ENCODE results near the gene SIRT3. TPM values are rescaled to one million over a fixed set of nuclear protein-coding genes. Genes with fewer than 3 reads are reported as not detected.

The SIRT3 gene
- total RNA-seq (2014; rRNA removed) = 13.8 and 23.8 TPM in 2 replicates
- percentile 61 among the genes with signal in this experiment for Bru-seq, nascent RNA
- BruChase-seq, experiment 1, labeled RNA remaining after a 6-hour chase = percentile 68 among the genes with signal in this experiment
- percentile 69 among the genes with signal in this experiment for BruChase-seq, experiment 2, labeled RNA remaining after a 2-hour chase
- long read RNA-seq, transcript SIRT3-201 (7 exons, 2,543 nt) = major isoform, 41 of 113 reads
- long read RNA-seq, transcript SIRT3-214 (7 exons, 1,588 nt) = minor isoform, 16 of 113 reads
- long read RNA-seq, partial matches to known transcripts = 14 of 113 reads
- long read RNA-seq, other reads (novel, unspliced or antisense) = 40 of 113 reads

GRCh38 chr11:235997-236773, at the start of gene SIRT3:
TSS of gene SIRT3 (minus strand) at chr11:236342. CDS start at chr11:236328, 14 bp downstream.
- POLR2A ChIA-PET (ENCODE audit: unreplicated experiment) = no interaction called here
- Histone ChIP-seq H3K27ac (ENCODE audit: low read length) (peak within 1 kb of the TSS; percentile 93), H3K4me1 (ENCODE audit: insufficient read depth, low read length) (peaks cover 17% of the 10 kb centered on the region), H3K9me3 (ENCODE audit: low read length) (no peaks in the 10 kb centered on the region), H3K4me2 (ENCODE audit: low read length) (peak within 1 kb of the TSS; percentile 100), H3K9ac (ENCODE audit: low read length) (peak within 1 kb of the TSS; percentile 99), H3K4me3 (ENCODE audit: low read length) (peak within 1 kb of the TSS; percentile 100), H3F3A (ENCODE audit: low read length, unreplicated experiment) (no peaks in the 10 kb centered on the region), H4K20me1 (ENCODE audit: low read length) (0 out of 2 replicates have a peak, but pooled peaks cover 9% of the 10 kb centered on the region), H3K9me2 (replicated peaks; ENCODE audit: low read length) (no peaks in the 10 kb centered on the region), H3K36me3 (ENCODE audit: low read depth, low read length) (no peaks in the 10 kb centered on the region; the same call in 1 of the 2 replicates), H3K79me2 (ENCODE audit: low read length) (peaks cover 59% of the 10 kb centered on the region), H3K27me3 (ENCODE audit: low read length) (no peaks in the 10 kb centered on the region), H2AFZ (ENCODE audit: low read length) (peak within 1 kb of the TSS; percentile 93)
- no peak for TF ChIP-seq EZH2phosphoT487 (IDR thresholded peaks at IDR 0.05; ENCODE audit: borderline replicate concordance, low read length)
- TF ChIP-seq CTCF (conservative IDR thresholded peaks at IDR 0.05; ENCODE audit: low read depth, low read length) = no peak
- no peak for TF ChIP-seq EZH2 (IDR thresholded peaks at IDR 0.05; ENCODE audit: low read length, unreplicated experiment)
- intact Hi-C loops (cut with micrococcal nuclease) = loop anchor here (1.0 kb wide), 1 partner anchor 29 kb away; the partner anchor contains the start of genes BET1L and RIC8A
- peak; percentile 75 for DNase-seq
- CTCF ChIA-PET = no interaction called here
- peak; percentile 88 for ATAC-seq
- no TSS peak for BruUV-seq (replicated peaks)

DNA sequence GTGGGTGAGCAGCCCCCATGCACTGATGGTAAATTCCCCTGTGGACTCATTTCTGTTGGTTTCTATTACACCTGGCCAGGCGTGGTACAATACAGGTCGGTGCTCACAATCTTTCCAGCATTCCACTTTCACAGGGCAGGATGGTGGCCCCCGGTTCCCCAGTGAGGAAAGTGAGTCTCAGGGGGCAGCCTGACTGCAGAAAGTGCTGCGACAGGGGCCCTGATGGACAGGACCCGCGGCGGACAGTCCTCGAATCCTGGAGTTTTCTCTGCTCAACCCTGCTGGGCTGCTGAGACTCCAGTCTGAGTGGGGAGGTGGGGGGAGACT, 49.7 kb upstream of the SIRT3 start:
- no peaks in the 10 kb centered on the region for H4K20me1 ChIP-seq (ENCODE audit: low read length)
- H3K9me2 ChIP-seq (replicated peaks; ENCODE audit: low read length) = no peaks in the 10 kb centered on the region
- H3K4me2 ChIP-seq (ENCODE audit: low read length) = no peak overlapping the region
- CTCF ChIA-PET = no interaction called here
- no peak overlapping the region for H3K27ac ChIP-seq (ENCODE audit: low read length)
- H3F3A ChIP-seq (ENCODE audit: low read length, unreplicated experiment) = no peaks in the 10 kb centered on the region
- no peaks in the 10 kb centered on the region for H3K79me2 ChIP-seq (ENCODE audit: low read length)
- TF ChIP-seq EZH2 (IDR thresholded peaks at IDR 0.05; ENCODE audit: low read length, unreplicated experiment) = no peak
- TF ChIP-seq CTCF (conservative IDR thresholded peaks at IDR 0.05; ENCODE audit: low read depth, low read length) = no peak
- TF ChIP-seq EZH2phosphoT487 (IDR thresholded peaks at IDR 0.05; ENCODE audit: borderline replicate concordance, low read length) = no peak
- BruUV-seq (replicated peaks) = no TSS peak
- H3K9me3 ChIP-seq (ENCODE audit: low read length) = no peaks in the 10 kb centered on the region
- H3K27me3 ChIP-seq (ENCODE audit: low read length) = peaks cover 7% of the 10 kb centered on the region; the same call in 1 of the 2 replicates
- H3K4me3 ChIP-seq (ENCODE audit: low read length) = no peak overlapping the region
- H3K9ac ChIP-seq (ENCODE audit: low read length) = no peak overlapping the region
- no peaks in the 10 kb centered on the region for H3K4me1 ChIP-seq (ENCODE audit: insufficient read depth, low read length)
- ATAC-seq (no peak), DNase-seq (no peak)
- POLR2A ChIA-PET (ENCODE audit: unreplicated experiment) = no interaction called here
- H2AFZ ChIP-seq (ENCODE audit: low read length) = no peak overlapping the region
- H3K36me3 ChIP-seq (ENCODE audit: low read depth, low read length) = no peaks in the 10 kb centered on the region
- intact Hi-C loops (cut with micrococcal nuclease) = no loop called here

Measured in PC-3 (cell line).